ENCODE measurements around the gene TMEM233. TPM values are rescaled to one million over a fixed set of nuclear protein-coding genes. Genes with fewer than 3 reads are reported as not detected.

The TMEM233 gene
- total and polyA plus RNA-seq, 10 of the 15 experiments (the other 5 are each of a cell fraction or from before 2014, with no cell fraction given): not detected

DNA sequence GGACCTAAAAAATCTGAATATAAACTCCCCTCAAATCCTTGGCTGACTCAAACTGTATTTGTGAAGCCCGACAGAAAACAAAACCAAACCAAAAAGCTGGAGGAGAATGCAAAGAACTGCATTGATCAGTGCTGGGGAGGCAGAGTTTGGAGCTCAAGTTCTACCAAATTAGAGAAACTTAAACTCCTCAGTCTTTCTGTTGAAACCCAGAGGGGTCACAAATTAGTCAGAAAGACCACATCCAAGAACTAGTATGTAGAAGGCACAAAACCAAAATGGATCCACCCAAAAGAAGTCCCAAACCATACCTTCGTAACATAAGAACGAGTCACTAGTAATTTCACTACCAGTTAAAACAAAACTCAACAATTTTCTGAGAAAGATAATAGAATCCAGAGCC lies 59.1 kb downstream of the TMEM233 start:
- Histone ChIP-seq H3K9ac (ENCODE audit: control insufficient read depth, insufficient read depth, low read length) (no peak overlapping the region), H3K4me3 (no peak overlapping the region), H3K27me3 (replicated peaks in 1 of 2; ENCODE audit: control insufficient read depth in 2 of 2, insufficient read depth in 2 of 2, low read length in 1 of 2) (no peaks in the 10 kb centered on the region), H3K4me2 (ENCODE audit: control insufficient read depth, insufficient read depth) (no peak overlapping the region), H2AFZ (ENCODE audit: control insufficient read depth, low read depth, low read length) (no peak overlapping the region), H4K20me1 (ENCODE audit: control insufficient read depth, insufficient read depth) (no peaks in the 10 kb centered on the region), H3K27ac (ENCODE audit: control insufficient read depth, insufficient read depth) (no peak overlapping the region), H3K9me3 (replicated peaks; ENCODE audit: control insufficient read depth, insufficient read depth, low read length) (no peaks in the 10 kb centered on the region; the same call in 2 of the 3 replicates), H3K79me2 (ENCODE audit: control insufficient read depth, insufficient read depth, low read length) (no peaks in the 10 kb centered on the region), H3K4me1 (ENCODE audit: control insufficient read depth, insufficient read depth, low read length) (no peaks in the 10 kb centered on the region), H3K36me3 (ENCODE audit: control insufficient read depth in 2 of 2, insufficient read depth in 2 of 2, low read length in 1 of 2) (no peaks in the 10 kb centered on the region)
- BruUV-seq (replicated peaks): no TSS peak
- FAIRE-seq (no peak), DNase-seq (ENCODE audit: low read depth, low spot score) (no peak), ATAC-seq (no peak)
- POLR2A ChIA-PET: no interaction called here
- TF ChIP-seq NR2F1 (conservative IDR thresholded peaks at IDR 0.05) (no peak), ESRRA (IDR thresholded peaks at IDR 0.05; ENCODE audit: low read length) (no peak), SPI1 (IDR thresholded peaks at IDR 0.05; ENCODE audit: borderline replicate concordance, insufficient read depth, low read depth, low read length) (no peak), NFXL1 (IDR thresholded peaks at IDR 0.05; ENCODE audit: borderline replicate concordance) (no peak), SMC3 (IDR thresholded peaks at IDR 0.05; ENCODE audit: borderline replicate concordance, low read length) (no peak), LARP7 (IDR thresholded peaks at IDR 0.05) (no peak), YY1 (IDR thresholded peaks at IDR 0.05; ENCODE audit: low read depth, low read length) (no peak), SUPT20H (IDR thresholded peaks at IDR 0.05; ENCODE audit: borderline replicate concordance, control insufficient read depth, low read depth, low read length) (no peak), RELA (IDR thresholded peaks at IDR 0.05; ENCODE audit: borderline replicate concordance, partially characterized antibody) (no peak), MYC (IDR thresholded peaks at IDR 0.05; ENCODE audit: insufficient read depth, insufficient read length, insufficient replicate concordance, low read length, severe bottlenecking) (no peak), GABPA (IDR thresholded peaks at IDR 0.05; ENCODE audit: low read depth) (no peak), EP300 (IDR thresholded peaks at IDR 0.05; ENCODE audit: borderline replicate concordance in 1 of 2, control insufficient read depth in 1 of 2, low read depth in 2 of 2, low read length in 2 of 2) (no peak), POLR2A (IDR thresholded peaks at IDR 0.05; ENCODE audit: low read depth, low read length) (no peak)
- TF ChIP-seq, protein P1, sequence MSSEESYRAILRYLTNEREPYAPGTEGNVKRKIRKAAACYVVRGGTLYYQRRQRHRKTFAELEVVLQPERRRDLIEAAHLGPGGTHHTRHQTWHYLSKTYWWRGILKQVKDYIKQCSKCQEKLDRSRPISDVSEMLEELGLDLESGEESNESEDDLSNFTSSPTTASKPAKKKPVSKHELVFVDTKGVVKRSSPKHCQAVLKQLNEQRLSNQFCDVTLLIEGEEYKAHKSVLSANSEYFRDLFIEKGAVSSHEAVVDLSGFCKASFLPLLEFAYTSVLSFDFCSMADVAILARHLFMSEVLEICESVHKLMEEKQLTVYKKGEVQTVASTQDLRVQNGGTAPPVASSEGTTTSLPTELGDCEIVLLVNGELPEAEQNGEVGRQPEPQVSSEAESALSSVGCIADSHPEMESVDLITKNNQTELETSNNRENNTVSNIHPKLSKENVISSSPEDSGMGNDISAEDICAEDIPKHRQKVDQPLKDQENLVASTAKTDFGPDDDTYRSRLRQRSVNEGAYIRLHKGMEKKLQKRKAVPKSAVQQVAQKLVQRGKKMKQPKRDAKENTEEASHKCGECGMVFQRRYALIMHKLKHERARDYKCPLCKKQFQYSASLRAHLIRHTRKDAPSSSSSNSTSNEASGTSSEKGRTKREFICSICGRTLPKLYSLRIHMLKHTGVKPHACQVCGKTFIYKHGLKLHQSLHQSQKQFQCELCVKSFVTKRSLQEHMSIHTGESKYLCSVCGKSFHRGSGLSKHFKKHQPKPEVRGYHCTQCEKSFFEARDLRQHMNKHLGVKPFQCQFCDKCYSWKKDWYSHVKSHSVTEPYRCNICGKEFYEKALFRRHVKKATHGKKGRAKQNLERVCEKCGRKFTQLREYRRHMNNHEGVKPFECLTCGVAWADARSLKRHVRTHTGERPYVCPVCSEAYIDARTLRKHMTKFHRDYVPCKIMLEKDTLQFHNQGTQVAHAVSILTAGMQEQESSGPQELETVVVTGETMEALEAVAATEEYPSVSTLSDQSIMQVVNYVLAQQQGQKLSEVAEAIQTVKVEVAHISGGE (CRISPR knock-in tag; IDR thresholded peaks at IDR 0.05): no peak
- TF ChIP-seq, protein P2, sequence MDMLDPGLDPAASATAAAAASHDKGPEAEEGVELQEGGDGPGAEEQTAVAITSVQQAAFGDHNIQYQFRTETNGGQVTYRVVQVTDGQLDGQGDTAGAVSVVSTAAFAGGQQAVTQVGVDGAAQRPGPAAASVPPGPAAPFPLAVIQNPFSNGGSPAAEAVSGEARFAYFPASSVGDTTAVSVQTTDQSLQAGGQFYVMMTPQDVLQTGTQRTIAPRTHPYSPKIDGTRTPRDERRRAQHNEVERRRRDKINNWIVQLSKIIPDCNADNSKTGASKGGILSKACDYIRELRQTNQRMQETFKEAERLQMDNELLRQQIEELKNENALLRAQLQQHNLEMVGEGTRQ (IDR thresholded peaks at IDR 0.05; ENCODE audit: borderline replicate concordance, low read depth, low read length): no peak
- TF ChIP-seq, protein P3, sequence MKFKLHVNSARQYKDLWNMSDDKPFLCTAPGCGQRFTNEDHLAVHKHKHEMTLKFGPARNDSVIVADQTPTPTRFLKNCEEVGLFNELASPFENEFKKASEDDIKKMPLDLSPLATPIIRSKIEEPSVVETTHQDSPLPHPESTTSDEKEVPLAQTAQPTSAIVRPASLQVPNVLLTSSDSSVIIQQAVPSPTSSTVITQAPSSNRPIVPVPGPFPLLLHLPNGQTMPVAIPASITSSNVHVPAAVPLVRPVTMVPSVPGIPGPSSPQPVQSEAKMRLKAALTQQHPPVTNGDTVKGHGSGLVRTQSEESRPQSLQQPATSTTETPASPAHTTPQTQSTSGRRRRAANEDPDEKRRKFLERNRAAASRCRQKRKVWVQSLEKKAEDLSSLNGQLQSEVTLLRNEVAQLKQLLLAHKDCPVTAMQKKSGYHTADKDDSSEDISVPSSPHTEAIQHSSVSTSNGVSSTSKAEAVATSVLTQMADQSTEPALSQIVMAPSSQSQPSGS (IDR thresholded peaks at IDR 0.05; ENCODE audit: low read length): no peak
- SMC1A ChIA-PET (ENCODE audit: uncharacterized antibody, unreplicated experiment): no interaction called here
- 16% methylated on average over 3 of the region's 3 CpGs for WGBS (ENCODE audit: insufficient coverage, insufficient replicate concordance, low lambda C conversion rate, missing lambda C conversion rate)
- RAD21 ChIA-PET (ENCODE audit: unreplicated experiment): no interaction called here
- in situ Hi-C loops (cut with MboI): loop anchor here (25.0 kb wide), 1 partner anchor 1515 kb away; the partner anchor contains the start of gene PEBP1
- intact Hi-C loops (cut with micrococcal nuclease; ENCODE audit: unreplicated experiment): no loop called here
- CTCF ChIA-PET: interaction anchor here (0.8 to 1.8 kb wide), 4 partner anchors 8 to 27 kb away, joined by 3 to 5 read pairs (median 4); partner anchors contain the start of gene PRKAB1

All from GM12878 (cell line).